ENCODE data around the gene ZNF490. TPM values are rescaled to one million over a fixed set of nuclear protein-coding genes. Genes with fewer than 3 reads are reported as not detected.

ZNF490 gene
- total RNA-seq, 4 donors from 2014 or later, result 5.1 to 8.6 (median 6.7) TPM

DNA sequence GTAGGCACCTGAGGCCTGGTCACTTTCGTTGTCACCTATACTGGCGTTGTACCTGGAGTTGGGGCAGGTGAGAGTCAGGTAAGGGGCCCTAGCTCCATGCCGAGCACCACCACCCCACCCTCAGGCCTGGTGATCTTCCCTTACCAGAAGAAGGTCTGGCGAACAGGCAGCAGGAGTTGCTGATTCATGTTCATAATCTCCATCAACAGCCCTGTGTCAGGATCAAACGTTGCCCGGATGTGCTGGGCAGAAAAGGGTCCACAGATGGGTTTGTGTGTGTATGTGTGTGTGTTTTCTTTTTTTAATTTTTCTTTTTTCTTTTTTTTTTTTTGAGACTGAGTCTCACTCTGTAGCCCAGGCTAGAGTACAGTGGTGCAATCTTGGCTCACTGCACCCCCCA is 41.6 kb upstream of the ZNF490 start:
- 90 to 92% methylated on average over 3 to 5 of the region's 6 CpGs for WGBS, 2 donors (ENCODE audit: low coverage in 1 of 2)

GRCh38 chr19:12649941-12650340 is 39.3 kb upstream of the ZNF490 start:
- Histone ChIP-seq H3K4me1 (peaks cover 0 to 19% (median 10%) of the 10 kb centered on the region in 3 donors), H3K4me3 (no peak overlapping the region), H3K27me3 (no peaks in the 10 kb centered on the region), H3K36me3 (peaks cover 0 to 31% of the 10 kb centered on the region in 2 donors), H3K9me3 (no peaks in the 10 kb centered on the region), H3K27ac (no peak overlapping the region)
- 100% methylated on average over 2 of the region's 10 CpGs; no CpG with 5 or more reads in 1 of the 2 donors for WGBS, 2 donors (ENCODE audit: low coverage in 1 of 2)
- TF ChIP-seq POLR2AphosphoS5 (IDR thresholded peaks at IDR 0.05) (no peak), CTCF (IDR thresholded peaks at IDR 0.05) (no peak), EP300 (IDR thresholded peaks at IDR 0.05) (no peak), POLR2A (IDR thresholded peaks at IDR 0.05) (no peak)
- ATAC-seq, result no peak

More for the DNA sequence above, 41.6 kb upstream of the ZNF490 start:
- no peak overlapping the region for H3K27ac ChIP-seq
- no peak for ATAC-seq
- no peaks in the 10 kb centered on the region for H3K27me3 ChIP-seq
- H3K4me3 ChIP-seq, result no peak overlapping the region
- peaks cover 0 to 54% of the 10 kb centered on the region in 2 donors for H3K36me3 ChIP-seq
- TF ChIP-seq CTCF (IDR thresholded peaks at IDR 0.05), result no peak
- no peak for TF ChIP-seq EP300 (IDR thresholded peaks at IDR 0.05)
- no peak for TF ChIP-seq POLR2A (IDR thresholded peaks at IDR 0.05)
- no peak for TF ChIP-seq POLR2AphosphoS5 (IDR thresholded peaks at IDR 0.05)
- peaks cover 0 to 17% (median 10%) of the 10 kb centered on the region in 3 donors for H3K4me1 ChIP-seq
- no peaks in the 10 kb centered on the region for H3K9me3 ChIP-seq

DNA sequence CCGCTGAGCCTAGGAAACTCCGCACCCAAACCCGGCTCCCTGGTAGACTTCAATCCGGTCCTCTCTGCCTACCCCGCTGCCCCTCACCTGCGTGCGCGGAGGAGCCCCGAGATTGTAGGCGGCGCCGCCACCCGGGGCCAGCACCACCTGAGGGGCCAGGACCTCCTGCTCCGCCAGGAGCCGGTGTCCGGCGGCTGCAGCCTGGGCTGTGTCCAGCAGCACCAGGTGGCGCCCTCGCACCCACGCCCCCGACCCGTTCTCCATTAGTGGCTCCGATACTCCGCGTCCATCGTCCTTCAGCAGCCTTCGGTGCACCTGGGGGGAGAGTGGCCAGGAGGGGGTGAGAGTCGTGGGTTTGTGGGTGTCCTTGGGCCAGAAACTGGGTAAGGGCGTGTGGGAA is 37.5 kb upstream of the ZNF490 start:
- Histone ChIP-seq H3K4me1 (peaks cover 0 to 19% (median 10%) of the 10 kb centered on the region in 3 donors), H3K27ac (peak overlapping the region in 1 of 4 donors; percentile 41), H3K27me3 (no peaks in the 10 kb centered on the region), H3K9me3 (no peaks in the 10 kb centered on the region), H3K36me3 (peaks cover 0 to 16% of the 10 kb centered on the region in 2 donors), H3K4me3 (peak overlapping the region; percentile 37 to 48)
- ATAC-seq, result peak; percentile 51
- 18% methylated on average over 13 of the region's 29 CpGs; no CpG with 5 or more reads in 1 of the 2 donors for WGBS, 2 donors (ENCODE audit: low coverage in 1 of 2)
- TF ChIP-seq EP300 (IDR thresholded peaks at IDR 0.05) (no peak), POLR2AphosphoS5 (IDR thresholded peaks at IDR 0.05) (no peak), CTCF (IDR thresholded peaks at IDR 0.05) (peak in 2 of 4 experiments; percentile 16 to 56), POLR2A (IDR thresholded peaks at IDR 0.05) (no peak)

- 5% methylated on average over 26 of the region's 31 CpGs; no CpG with 5 or more reads in 1 of the 2 donors for WGBS, 2 donors (ENCODE audit: low coverage in 1 of 2)
- no peaks in the 10 kb centered on the region for H3K27me3 ChIP-seq
- TF ChIP-seq CTCF (IDR thresholded peaks at IDR 0.05) (no peak), POLR2AphosphoS5 (IDR thresholded peaks at IDR 0.05) (no peak), EP300 (IDR thresholded peaks at IDR 0.05) (no peak), POLR2A (IDR thresholded peaks at IDR 0.05) (no peak)
- no peaks in the 10 kb centered on the region for H3K9me3 ChIP-seq
- peak overlapping the region; percentile 37 to 48 for H3K4me3 ChIP-seq
- peaks cover 0 to 16% of the 10 kb centered on the region in 2 donors for H3K36me3 ChIP-seq
- peak overlapping the region in 2 of 4 donors; percentile 30 to 41 for H3K27ac ChIP-seq
- peak; percentile 94 for ATAC-seq
- H3K4me1 ChIP-seq, result peaks cover 0 to 19% (median 10%) of the 10 kb centered on the region in 3 donors
Observed at GRCh38 chr19:12647490-12648071, 37.0 kb upstream of the ZNF490 start.

- WGBS, 2 donors (ENCODE audit: low coverage in 1 of 2), result 68 to 100% methylated on average over 1 to 3 of the region's 8 CpGs
- Histone ChIP-seq H3K27ac (no peak overlapping the region), H3K9me3 (no peaks in the 10 kb centered on the region), H3K27me3 (no peaks in the 10 kb centered on the region), H3K4me1 (peaks cover 0 to 19% (median 10%) of the 10 kb centered on the region in 3 donors), H3K36me3 (peaks cover 0 to 11% of the 10 kb centered on the region in 2 donors), H3K4me3 (no peak overlapping the region)
- no peak for ATAC-seq
- TF ChIP-seq CTCF (IDR thresholded peaks at IDR 0.05), result no peak
- no peak for TF ChIP-seq POLR2A (IDR thresholded peaks at IDR 0.05)
- TF ChIP-seq POLR2AphosphoS5 (IDR thresholded peaks at IDR 0.05), result no peak
- no peak for TF ChIP-seq EP300 (IDR thresholded peaks at IDR 0.05)
Observed at GRCh38 chr19:12647047-12647446, 36.4 kb upstream of the ZNF490 start.
